C4-2B (cell line): Measurements from ENCODE around the gene FCN2.

ENCODE experiments used
- CTCF ChIP-seq: fragments of 450-650 bp; conservative IDR thresholded peaks from 2 replicates; pipeline ENCODE4 v1.5.1; 2017; ENCODE audit warnings: mild to moderate bottlenecking
- ZFX ChIP-seq: fragments of 450-650 bp; IDR thresholded peaks from 2 replicates; pipeline ENCODE4 v1.6.1; 2017

GRCh38 chr9:134863941-134864820 lies 16.4 kb upstream of the FCN2 start:
- TF ChIP-seq CTCF (no peak), ZFX (no peak)
